Measurements from ENCODE around the gene TMEM270.

Gene TMEM270

DNA sequence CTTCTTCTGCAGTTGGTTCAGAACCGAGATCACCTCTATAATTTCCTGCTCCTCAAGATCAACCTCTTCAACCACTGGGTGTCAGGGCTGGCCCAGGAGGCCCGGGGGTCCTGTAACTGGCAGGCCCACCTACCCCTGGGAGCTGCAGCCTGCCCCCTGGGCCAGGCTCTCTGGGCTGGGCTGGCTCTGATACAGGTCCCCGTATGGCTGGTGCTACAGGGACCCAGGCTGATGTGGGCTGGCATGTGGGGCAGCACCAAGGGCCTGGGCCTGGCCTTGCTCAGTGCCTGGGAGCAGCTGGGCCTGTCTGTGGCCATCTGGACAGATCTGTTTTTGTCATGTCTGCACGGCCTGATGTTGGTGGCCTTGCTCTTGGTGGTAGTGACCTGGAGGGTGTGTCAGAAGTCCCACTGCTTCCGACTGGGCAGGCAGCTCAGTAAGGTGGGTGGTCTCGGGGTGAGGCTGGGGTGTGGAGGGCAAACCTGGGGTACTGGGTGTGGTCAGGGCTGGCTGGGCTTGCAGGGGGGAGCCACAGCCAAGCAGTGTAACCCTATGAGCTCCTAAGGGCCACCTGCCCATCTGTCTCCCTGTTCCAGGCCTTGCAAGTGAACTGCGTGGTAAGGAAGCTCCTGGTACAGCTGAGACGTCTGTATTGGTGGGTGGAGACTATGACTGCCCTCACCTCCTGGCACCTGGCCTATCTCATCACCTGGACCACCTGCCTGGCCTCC is 4.2 kb downstream of the TMEM270 start:
- no peak overlapping the region for H3K4me3 ChIP-seq (ENCODE audit: low read depth, low read length)
- no peaks in the 10 kb centered on the region for H3K79me2 ChIP-seq (ENCODE audit: control insufficient read depth, insufficient read depth, low read length, unreplicated experiment)
- H3K36me3 ChIP-seq (ENCODE audit: insufficient read depth, low read length): no peaks in the 10 kb centered on the region
- no peak overlapping the region for H2AFZ ChIP-seq (ENCODE audit: low read length, unreplicated experiment)
- H3K27me3 ChIP-seq (ENCODE audit: insufficient read depth, low read length): no peaks in the 10 kb centered on the region
- no peak overlapping the region for H3K27ac ChIP-seq (ENCODE audit: low read depth, low read length)
- H3K4me1 ChIP-seq (ENCODE audit: control insufficient read depth, insufficient read depth, low read length, unreplicated experiment): no peaks in the 10 kb centered on the region

GRCh38 chr7:73865738-73866445 is 4.9 kb downstream of the TMEM270 start:
- H3K27ac ChIP-seq (ENCODE audit: low read depth, low read length): no peak overlapping the region
- H3K4me3 ChIP-seq (ENCODE audit: low read depth, low read length): no peak overlapping the region
- no peaks in the 10 kb centered on the region for H3K79me2 ChIP-seq (ENCODE audit: control insufficient read depth, insufficient read depth, low read length, unreplicated experiment)
- no peaks in the 10 kb centered on the region for H3K4me1 ChIP-seq (ENCODE audit: control insufficient read depth, insufficient read depth, low read length, unreplicated experiment)
- H3K36me3 ChIP-seq (ENCODE audit: insufficient read depth, low read length): no peaks in the 10 kb centered on the region
- no peaks in the 10 kb centered on the region for H3K27me3 ChIP-seq (ENCODE audit: insufficient read depth, low read length)
- H2AFZ ChIP-seq (ENCODE audit: low read length, unreplicated experiment): no peak overlapping the region

DNA sequence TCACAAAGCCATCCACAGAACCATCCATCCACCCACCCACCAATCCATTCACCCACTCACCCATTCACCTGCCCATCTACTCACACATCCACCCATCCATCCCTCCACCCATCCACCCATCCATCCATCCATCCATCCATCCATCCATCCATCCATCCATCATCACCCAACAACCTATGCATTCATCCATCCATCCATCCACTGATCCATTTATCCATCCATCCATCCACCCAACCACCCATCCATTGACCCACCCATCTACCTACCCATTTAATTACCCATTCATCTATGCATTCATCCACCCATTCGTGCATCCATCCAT is 5.4 kb downstream of the TMEM270 start:
- Histone ChIP-seq H3K79me2 (ENCODE audit: control insufficient read depth, insufficient read depth, low read length, unreplicated experiment) (no peaks in the 10 kb centered on the region), H2AFZ (ENCODE audit: low read length, unreplicated experiment) (no peak overlapping the region), H3K27ac (ENCODE audit: low read depth, low read length) (no peak overlapping the region), H3K4me3 (ENCODE audit: low read depth, low read length) (no peak overlapping the region), H3K36me3 (ENCODE audit: insufficient read depth, low read length) (no peaks in the 10 kb centered on the region), H3K27me3 (ENCODE audit: insufficient read depth, low read length) (no peaks in the 10 kb centered on the region), H3K4me1 (ENCODE audit: control insufficient read depth, insufficient read depth, low read length, unreplicated experiment) (no peaks in the 10 kb centered on the region)

DNA sequence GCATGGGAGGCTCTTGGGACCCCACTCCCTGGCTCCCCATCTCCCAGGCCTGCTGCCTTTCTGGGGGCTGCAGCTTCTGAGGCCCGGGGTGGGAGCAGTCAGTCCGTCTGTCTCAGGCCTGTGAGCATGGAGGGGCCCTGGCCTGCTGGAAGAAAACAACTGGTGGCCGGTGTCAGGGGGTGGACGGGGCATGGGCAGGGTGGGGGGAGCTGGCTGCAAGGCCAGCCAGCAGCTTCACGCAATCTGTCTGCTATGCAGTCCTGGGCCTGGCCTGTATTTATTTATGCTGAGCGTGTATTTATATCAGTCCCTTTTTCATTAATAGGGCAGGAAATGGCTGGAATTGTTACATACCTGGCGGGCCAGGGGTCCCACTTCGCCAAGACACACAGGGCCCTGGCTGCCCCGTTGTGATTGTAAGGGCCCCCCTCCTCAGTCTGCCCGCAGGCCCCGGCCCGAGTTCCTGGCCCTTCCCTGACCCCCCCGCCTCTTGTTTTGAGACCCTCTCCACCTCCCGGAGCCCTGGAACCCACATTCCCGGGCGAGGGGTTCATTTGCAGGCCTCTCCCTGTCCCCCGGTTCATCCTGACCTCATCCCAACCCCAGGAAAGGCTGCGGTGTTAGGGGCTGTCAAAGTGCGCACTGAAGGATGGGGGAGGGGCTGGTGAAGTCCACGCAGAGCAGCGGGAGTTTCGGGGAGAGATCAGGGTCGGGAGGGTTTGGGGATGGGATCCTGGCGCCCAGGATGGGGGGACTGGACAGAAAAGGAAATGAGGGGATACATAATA is 8.2 kb downstream of the TMEM270 start:
- Histone ChIP-seq H3K27ac (ENCODE audit: low read depth, low read length) (no peak overlapping the region), H3K36me3 (ENCODE audit: insufficient read depth, low read length) (no peaks in the 10 kb centered on the region), H3K79me2 (ENCODE audit: control insufficient read depth, insufficient read depth, low read length, unreplicated experiment) (no peaks in the 10 kb centered on the region), H3K4me1 (ENCODE audit: control insufficient read depth, insufficient read depth, low read length, unreplicated experiment) (no peaks in the 10 kb centered on the region), H3K4me3 (ENCODE audit: low read depth, low read length) (no peak overlapping the region), H2AFZ (ENCODE audit: low read length, unreplicated experiment) (no peak overlapping the region), H3K27me3 (ENCODE audit: insufficient read depth, low read length) (no peaks in the 10 kb centered on the region)

DNA sequence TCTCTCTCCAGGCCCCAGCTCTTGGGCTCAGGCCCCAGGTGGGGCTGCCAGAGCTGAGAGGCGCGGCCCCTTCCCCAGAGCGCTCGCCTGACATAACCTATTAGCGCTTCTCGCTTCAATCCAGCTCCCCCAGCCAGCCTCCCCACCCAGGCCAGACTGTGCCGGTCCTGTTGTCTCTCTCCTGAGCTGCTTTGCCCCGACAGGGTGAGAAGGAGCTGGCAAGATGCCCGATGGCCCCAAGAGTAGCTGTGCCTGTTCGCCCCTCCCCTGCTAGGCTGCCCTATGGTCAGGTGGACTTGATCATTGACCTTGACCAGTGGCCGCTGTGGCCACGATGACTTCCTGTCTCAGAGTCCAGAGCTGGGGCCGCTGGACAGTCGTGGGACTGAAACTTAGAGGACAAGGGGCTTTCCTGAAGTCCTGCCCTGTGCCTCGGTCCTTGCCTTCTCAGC is 9.1 kb downstream of the TMEM270 start:
- Histone ChIP-seq H2AFZ (ENCODE audit: low read length, unreplicated experiment) (no peak overlapping the region), H3K79me2 (ENCODE audit: control insufficient read depth, insufficient read depth, low read length, unreplicated experiment) (no peaks in the 10 kb centered on the region), H3K4me1 (ENCODE audit: control insufficient read depth, insufficient read depth, low read length, unreplicated experiment) (no peaks in the 10 kb centered on the region), H3K27ac (ENCODE audit: low read depth, low read length) (no peak overlapping the region), H3K4me3 (ENCODE audit: low read depth, low read length) (no peak overlapping the region), H3K27me3 (ENCODE audit: insufficient read depth, low read length) (no peaks in the 10 kb centered on the region), H3K36me3 (ENCODE audit: insufficient read depth, low read length) (no peaks in the 10 kb centered on the region)

- H3K4me1 ChIP-seq (ENCODE audit: control insufficient read depth, insufficient read depth, low read length, unreplicated experiment): no peaks in the 10 kb centered on the region
- no peak overlapping the region for H2AFZ ChIP-seq (ENCODE audit: low read length, unreplicated experiment)
- no peaks in the 10 kb centered on the region for H3K27me3 ChIP-seq (ENCODE audit: insufficient read depth, low read length)
- H3K36me3 ChIP-seq (ENCODE audit: insufficient read depth, low read length): no peaks in the 10 kb centered on the region
- H3K4me3 ChIP-seq (ENCODE audit: low read depth, low read length): no peak overlapping the region
- H3K27ac ChIP-seq (ENCODE audit: low read depth, low read length): no peak overlapping the region
- H3K79me2 ChIP-seq (ENCODE audit: control insufficient read depth, insufficient read depth, low read length, unreplicated experiment): no peaks in the 10 kb centered on the region
These were observed 10.4 kb downstream of the TMEM270 start for GRCh38 chr7:73871163-73872011.

- no peak overlapping the region for H3K4me3 ChIP-seq (ENCODE audit: low read depth, low read length)
- H2AFZ ChIP-seq (ENCODE audit: low read length, unreplicated experiment): no peak overlapping the region
- no peak overlapping the region for H3K27ac ChIP-seq (ENCODE audit: low read depth, low read length)
- H3K79me2 ChIP-seq (ENCODE audit: control insufficient read depth, insufficient read depth, low read length, unreplicated experiment): no peaks in the 10 kb centered on the region
- H3K27me3 ChIP-seq (ENCODE audit: insufficient read depth, low read length): no peaks in the 10 kb centered on the region
- H3K36me3 ChIP-seq (ENCODE audit: insufficient read depth, low read length): no peaks in the 10 kb centered on the region
- H3K4me1 ChIP-seq (ENCODE audit: control insufficient read depth, insufficient read depth, low read length, unreplicated experiment): no peaks in the 10 kb centered on the region
These were observed 11.3 kb downstream of the TMEM270 start for GRCh38 chr7:73872056-73872908.

GRCh38 chr7:73876361-73876760 is 15.4 kb downstream of the TMEM270 start:
- no peaks in the 10 kb centered on the region for H3K36me3 ChIP-seq (ENCODE audit: insufficient read depth, low read length)
- H3K79me2 ChIP-seq (ENCODE audit: control insufficient read depth, insufficient read depth, low read length, unreplicated experiment): no peaks in the 10 kb centered on the region
- no peak overlapping the region for H3K27ac ChIP-seq (ENCODE audit: low read depth, low read length)
- peaks cover 5% of the 10 kb centered on the region for H3K27me3 ChIP-seq (ENCODE audit: insufficient read depth, low read length)
- no peak overlapping the region for H2AFZ ChIP-seq (ENCODE audit: low read length, unreplicated experiment)
- H3K4me3 ChIP-seq (ENCODE audit: low read depth, low read length): no peak overlapping the region
- H3K4me1 ChIP-seq (ENCODE audit: control insufficient read depth, insufficient read depth, low read length, unreplicated experiment): peaks cover 15% of the 10 kb centered on the region

GRCh38 chr7:73876973-73877372 is 16.0 kb downstream of the TMEM270 start:
- Histone ChIP-seq H3K36me3 (ENCODE audit: insufficient read depth, low read length) (no peaks in the 10 kb centered on the region), H3K79me2 (ENCODE audit: control insufficient read depth, insufficient read depth, low read length, unreplicated experiment) (no peaks in the 10 kb centered on the region), H3K27ac (ENCODE audit: low read depth, low read length) (no peak overlapping the region), H3K4me1 (ENCODE audit: control insufficient read depth, insufficient read depth, low read length, unreplicated experiment) (peaks cover 15% of the 10 kb centered on the region), H2AFZ (ENCODE audit: low read length, unreplicated experiment) (no peak overlapping the region), H3K4me3 (ENCODE audit: low read depth, low read length) (no peak overlapping the region), H3K27me3 (ENCODE audit: insufficient read depth, low read length) (peaks cover 9% of the 10 kb centered on the region)
